ENCODE data around the gene RNF115.

Gene RNF115

GRCh38 chr1:145701306-145701862 lies 122.5 kb downstream of the RNF115 start:
- DNase-seq (ENCODE audit: low read depth in 2 of 2), result no peak

GRCh38 chr1:145696630-145696960 lies 127.3 kb downstream of the RNF115 start:
- DNase-seq (ENCODE audit: low read depth in 2 of 2), result no peak

GRCh38 chr1:145695821-145696629 lies 127.9 kb downstream of the RNF115 start:
- DNase-seq (ENCODE audit: low read depth in 2 of 2), result no peak

GRCh38 chr1:145692785-145693443 lies 131.0 kb downstream of the RNF115 start:
- no peak for DNase-seq (ENCODE audit: low read depth in 2 of 2)

- no peak for DNase-seq (ENCODE audit: low read depth in 2 of 2)
Measured at GRCh38 chr1:145690587-145691558, 133.0 kb downstream of the RNF115 start.

- no peak for DNase-seq (ENCODE audit: low read depth in 2 of 2)
Measured at GRCh38 chr1:145689922-145690321, 134.0 kb downstream of the RNF115 start.

- no peak for DNase-seq (ENCODE audit: low read depth in 2 of 2)
Measured at GRCh38 chr1:145688924-145689323, 135.0 kb downstream of the RNF115 start.
